GM23338 (cell line): Measurements from ENCODE around the gene GPR3. TPM values are rescaled to one million over a fixed set of nuclear protein-coding genes. Genes with fewer than 3 reads are reported as not detected.

Experiments used
- ATAC-seq: fragments of 200-7000 bp; cut with Tn5 transposase; 3 replicates; pipeline ENCODE4 v1.9.1; 2020
- DNase-seq: peaks from one replicate; pipeline ENCODE4 v3.0.0-alpha.2; 2015; ENCODE audit warnings: low spot score
- H2AFZ ChIP-seq: fragments of 200-600 bp; sonication (generic); 2 replicates; pipeline ENCODE4 v1.8.0; 2016; ENCODE audit warnings: antibody characterized with exemption, mild to moderate bottlenecking, moderate library complexity
- H3F3A ChIP-seq: fragments of 200-600 bp; sonication (generic); replicated peaks from 2 replicates; pipeline ENCODE4 v1.8.0; 2017; ENCODE audit warnings: antibody characterized with exemption, mixed run types, low read depth
- H3K27ac ChIP-seq: fragments of 200-600 bp; sonication (generic); 2 replicates; pipeline ENCODE4 v1.6.1; 2016; ENCODE audit warnings: low read depth
- H3K27me3 ChIP-seq: fragments of 200-600 bp; sonication (generic); 2 replicates; pipeline ENCODE4 v1.8.0; 2016; ENCODE audit warnings: mild to moderate bottlenecking, mixed run types, moderate library complexity; ENCODE audit not compliant: insufficient read depth
- H3K36me3 ChIP-seq: fragments of 200-600 bp; sonication (generic); 2 replicates; pipeline ENCODE4 v1.8.0; 2016; ENCODE audit warnings: mild to moderate bottlenecking; ENCODE audit not compliant: insufficient read depth
- H3K4me1 ChIP-seq: fragments of 200-600 bp; sonication (generic); 2 replicates; pipeline ENCODE4 v1.8.0; 2016; ENCODE audit warnings: mild to moderate bottlenecking, moderate library complexity; ENCODE audit not compliant: insufficient read depth
- H3K4me2 ChIP-seq: fragments of 200-600 bp; sonication (generic); 2 replicates; pipeline ENCODE4 v1.7.1; 2017; ENCODE audit warnings: mixed run types
- H3K4me3 ChIP-seq: fragments of 200-600 bp; sonication (generic); 2 replicates; pipeline ENCODE4 v1.6.1; 2016; ENCODE audit warnings: mixed run types
- H3K79me2 ChIP-seq: fragments of 200-600 bp; sonication (generic); replicated peaks from 2 replicates; pipeline ENCODE4 v1.8.0; 2017; ENCODE audit warnings: mild to moderate bottlenecking; ENCODE audit not compliant: insufficient read depth
- H3K9me2 ChIP-seq: fragments of 200-600 bp; sonication (generic); 2 replicates; pipeline ENCODE4 v1.8.0; 2017; ENCODE audit not compliant: insufficient read depth
- H4K20me1 ChIP-seq: fragments of 200-600 bp; sonication (generic); replicated peaks from 2 replicates; pipeline ENCODE4 v1.8.0; 2017; ENCODE audit warnings: mild to moderate bottlenecking; ENCODE audit not compliant: insufficient read depth
- H3K27ac Mint-ChIP-seq: 2 replicates; pipeline ENCODE4 v1.8.0; 2020; ENCODE audit warnings: inconsistent platforms, mild to moderate bottlenecking, moderate library complexity, mixed read lengths
- H3K27me3 Mint-ChIP-seq: 3 replicates; pipeline ENCODE4 v1.8.0; 2022; ENCODE audit warnings: low read depth, mild to moderate bottlenecking, moderate library complexity, mixed read lengths, inconsistent platforms; ENCODE audit not compliant: insufficient read depth, poor library complexity
- H3K36me3 Mint-ChIP-seq: 3 replicates; pipeline ENCODE4 v1.8.0; 2021; ENCODE audit warnings: low read depth, mild to moderate bottlenecking, inconsistent platforms, moderate library complexity, mixed read lengths
- H3K4me1 Mint-ChIP-seq: 3 replicates; pipeline ENCODE4 v1.8.0; 2020; ENCODE audit warnings: mild to moderate bottlenecking, inconsistent platforms, mixed read lengths
- H3K4me3 Mint-ChIP-seq: 3 replicates; pipeline ENCODE4 v1.8.0; 2021; ENCODE audit warnings: moderate library complexity, mild to moderate bottlenecking, inconsistent platforms, mixed read lengths
- H3K9me3 Mint-ChIP-seq: 3 replicates; pipeline ENCODE4 v1.8.0; 2020; ENCODE audit warnings: moderate library complexity, mild to moderate bottlenecking, inconsistent platforms, mixed read lengths
- NANOG ChIP-seq: IDR thresholded peaks from 2 replicates; pipeline ENCODE4 v1.6.1; 2016; ENCODE audit warnings: antibody characterized with exemption, borderline replicate concordance
- REST ChIP-seq: IDR thresholded peaks from one replicate; pipeline ENCODE4 v1.6.1; 2018; ENCODE audit warnings: antibody characterized with exemption; ENCODE audit not compliant: unreplicated experiment
- polyA plus RNA-seq: library from polyadenylated mRNA; unstranded; fragments of >200 nt; fragmentation: Nextera tagmentation; extraction: Ambion mirVana; gene quantifications from 2 replicates; pipeline ENCODE4 v1.2.1, GENCODE V29; 2016
- total RNA-seq: library from RNA; depleted of rRNA; stranded (reverse); fragments of >200 nt; shearing (Covaris generic); gene quantifications from 2 replicates; pipeline ENCODE4 v1.2.3, GENCODE V29; 2014

The GPR3 gene
- total and polyA plus RNA-seq, 2 experiments from 2014 or later, result 5.9 to 9.1 TPM

DNA sequence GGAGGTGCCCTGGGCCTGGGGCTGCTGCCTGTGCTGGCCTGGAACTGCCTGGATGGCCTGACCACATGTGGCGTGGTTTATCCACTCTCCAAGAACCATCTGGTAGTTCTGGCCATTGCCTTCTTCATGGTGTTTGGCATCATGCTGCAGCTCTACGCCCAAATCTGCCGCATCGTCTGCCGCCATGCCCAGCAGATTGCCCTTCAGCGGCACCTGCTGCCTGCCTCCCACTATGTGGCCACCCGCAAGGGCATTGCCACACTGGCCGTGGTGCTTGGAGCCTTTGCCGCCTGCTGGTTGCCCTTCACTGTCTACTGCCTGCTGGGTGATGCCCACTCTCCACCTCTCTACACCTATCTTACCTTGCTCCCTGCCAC lies 1.8 kb downstream of the GPR3 start:
- DNase-seq (no peak), ATAC-seq (no peak)
- no peaks in the 10 kb centered on the region for H3K9me3 Mint-ChIP-seq
- no peak overlapping the region for H3K27ac Mint-ChIP-seq
- Histone ChIP-seq H3K27ac (no peak overlapping the region), H3K4me3 (no peak overlapping the region), H4K20me1 (no peaks in the 10 kb centered on the region), H2AFZ (no peak overlapping the region), H3K79me2 (no peaks in the 10 kb centered on the region), H3K27me3 (no peaks in the 10 kb centered on the region), H3K4me1 (peaks cover 23% of the 10 kb centered on the region), H3K36me3 (no peaks in the 10 kb centered on the region), H3F3A (peaks cover 7% of the 10 kb centered on the region; the same call in 1 of the 2 replicates), H3K4me2 (no peak overlapping the region), H3K9me2 (no peaks in the 10 kb centered on the region)
- peaks cover 36% of the 10 kb centered on the region for H3K27me3 Mint-ChIP-seq
- H3K4me1 Mint-ChIP-seq, result peaks cover 41% of the 10 kb centered on the region
- peak overlapping the region; percentile 43; the same call in 2 of the 3 replicates for H3K4me3 Mint-ChIP-seq
- no peak for TF ChIP-seq NANOG
- peaks cover 5% of the 10 kb centered on the region; the same call in 1 of the 3 replicates for H3K36me3 Mint-ChIP-seq

DNA sequence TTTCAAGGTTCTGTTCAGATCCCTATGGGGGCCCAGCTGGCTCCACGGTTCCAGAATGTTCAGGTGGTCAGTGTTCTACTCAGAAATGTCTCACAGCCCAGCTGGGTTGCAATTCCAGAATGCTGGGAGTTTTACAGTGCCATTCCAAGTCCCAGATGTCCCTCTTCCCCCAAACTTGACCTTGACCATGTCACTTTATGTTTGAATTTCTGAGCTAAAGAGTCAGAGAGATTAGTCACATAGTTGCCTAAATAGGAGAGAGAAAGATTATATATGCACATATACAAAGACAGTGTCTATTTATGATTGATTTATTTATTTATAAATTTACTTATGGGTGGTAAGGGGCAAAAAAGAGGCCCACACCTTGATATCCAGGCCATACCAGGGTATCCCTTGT lies 2.5 kb downstream of the GPR3 start:
- no peak for ATAC-seq

More for the DNA sequence above, 2.5 kb downstream of the GPR3 start:
- H3K36me3 ChIP-seq, result no peaks in the 10 kb centered on the region
- Mint-ChIP-seq H3K27me3 (peaks cover 33% of the 10 kb centered on the region), H3K4me3 (no peak overlapping the region; the same call in 2 of the 3 replicates), H3K9me3 (no peaks in the 10 kb centered on the region), H3K4me1 (peaks cover 46% of the 10 kb centered on the region), H3K27ac (no peak overlapping the region; the same call in 1 of the 2 replicates), H3K36me3 (peaks cover 5% of the 10 kb centered on the region; the same call in 1 of the 3 replicates)
- H4K20me1 ChIP-seq, result no peaks in the 10 kb centered on the region
- H3K4me3 ChIP-seq, result no peak overlapping the region
- no peaks in the 10 kb centered on the region for H3K79me2 ChIP-seq
- TF ChIP-seq REST (no peak), NANOG (no peak)
- peaks cover 7% of the 10 kb centered on the region; the same call in 1 of the 2 replicates for H3F3A ChIP-seq
- no peak overlapping the region for H2AFZ ChIP-seq
- H3K27ac ChIP-seq, result no peak overlapping the region
- DNase-seq, result no peak
- no peak overlapping the region for H3K4me2 ChIP-seq
- H3K4me1 ChIP-seq, result peaks cover 23% of the 10 kb centered on the region
- no peaks in the 10 kb centered on the region for H3K9me2 ChIP-seq
- no peaks in the 10 kb centered on the region for H3K27me3 ChIP-seq
